H9 (cell line): Measurements from ENCODE around the gene KIF3B. TPM values are rescaled to one million over a fixed set of nuclear protein-coding genes. Genes with fewer than 3 reads are reported as not detected.
"Not testable (repeated sequence)": the region's sequence is repeated elsewhere in the genome, so short reads cannot be mapped to it uniquely, and the experiment has no call there.

ENCODE experiments used
- DNase-seq: peaks from one replicate; pipeline ENCODE4 v3.0.0-alpha.2; 2017
- H2AFZ ChIP-seq: one replicate; pipeline ENCODE4 v1.6.1; 2013; ENCODE audit warnings: mild to moderate bottlenecking, low read length, control low read depth, moderate library complexity
- H2AK5ac ChIP-seq: 2 replicates; pipeline ENCODE4 v1.6.1; 2013; ENCODE audit warnings: low read length, control low read depth, mixed read lengths; ENCODE audit not compliant: insufficient read length
- H2BK120ac ChIP-seq: one replicate; pipeline ENCODE4 v1.6.1; 2013; ENCODE audit warnings: low read depth, mild to moderate bottlenecking, low read length, control low read depth, inconsistent platforms; ENCODE audit not compliant: poor library complexity, severe bottlenecking
- H2BK12ac ChIP-seq: 2 replicates; pipeline ENCODE4 v1.6.1; 2013; ENCODE audit warnings: low read length, control low read depth, mixed read lengths, low read depth; ENCODE audit not compliant: insufficient read length
- H2BK15ac ChIP-seq: 2 replicates; pipeline ENCODE4 v1.6.1; 2013; ENCODE audit warnings: low read depth, low read length, control low read depth
- H2BK20ac ChIP-seq: one replicate; pipeline ENCODE4 v1.6.1; 2013; ENCODE audit warnings: low read depth, mild to moderate bottlenecking, low read length, control low read depth, inconsistent platforms; ENCODE audit not compliant: poor library complexity, severe bottlenecking
- H2BK5ac ChIP-seq: 2 replicates; pipeline ENCODE4 v1.6.1; 2013; ENCODE audit warnings: low read length, control low read depth, mixed read lengths; ENCODE audit not compliant: insufficient read length
- H3K14ac ChIP-seq: 2 replicates; pipeline ENCODE4 v1.6.1; 2013; ENCODE audit warnings: low read length, control low read depth; ENCODE audit not compliant: insufficient read depth
- H3K18ac ChIP-seq: 2 replicates; pipeline ENCODE4 v1.6.1; 2013; ENCODE audit warnings: low read depth, mild to moderate bottlenecking, mixed read lengths, low read length, control low read depth; ENCODE audit not compliant: insufficient read length
- H3K23ac ChIP-seq: 2 replicates; pipeline ENCODE4 v1.6.1; 2013; ENCODE audit warnings: low read length, control low read depth, mixed read lengths, low read depth; ENCODE audit not compliant: insufficient read length
- H3K23me2 ChIP-seq: 2 replicates; pipeline ENCODE4 v1.6.1; 2013; ENCODE audit warnings: low read depth, mild to moderate bottlenecking, mixed read lengths, low read length, control low read depth; ENCODE audit not compliant: insufficient read length, poor library complexity, severe bottlenecking
- H3K27ac ChIP-seq: 2 replicates; pipeline ENCODE4 v1.5.1; 2013; ENCODE audit warnings: low read length, control low read depth, mixed read lengths, low read depth; ENCODE audit not compliant: insufficient read length
- H3K27me3 ChIP-seq: 2 replicates; pipeline ENCODE4 v1.6.1; 2013; ENCODE audit warnings: low read length, control low read depth, inconsistent platforms; ENCODE audit not compliant: insufficient read depth
- H3K4ac ChIP-seq: 2 replicates; pipeline ENCODE4 v1.6.1; 2013; ENCODE audit warnings: low read depth, mild to moderate bottlenecking, control low read depth, inconsistent platforms, low read length, moderate library complexity
- H3K4me1 ChIP-seq: 2 replicates; pipeline ENCODE4 v1.6.1; 2013; ENCODE audit warnings: low read length, control low read depth, inconsistent platforms; ENCODE audit not compliant: insufficient read depth
- H3K4me2 ChIP-seq: 2 replicates; pipeline ENCODE4 v1.6.1; 2013; ENCODE audit warnings: low read length, control low read depth, mixed read lengths; ENCODE audit not compliant: insufficient read length, insufficient read depth
- H3K56ac ChIP-seq: 2 replicates; pipeline ENCODE4 v1.6.1; 2013; ENCODE audit warnings: low read depth, mild to moderate bottlenecking, mixed read lengths, low read length, control low read depth; ENCODE audit not compliant: insufficient read length
- H3K79me1 ChIP-seq: 2 replicates; pipeline ENCODE4 v1.6.1; 2013; ENCODE audit warnings: low read depth, mild to moderate bottlenecking, moderate library complexity, low read length, control low read depth, inconsistent platforms; ENCODE audit not compliant: insufficient read depth, poor library complexity, severe bottlenecking
- H3K79me2 ChIP-seq: 2 replicates; pipeline ENCODE4 v1.6.1; 2013; ENCODE audit warnings: low read length, control low read depth, inconsistent platforms; ENCODE audit not compliant: insufficient read depth
- H3K9ac ChIP-seq: 2 replicates; pipeline ENCODE4 v1.6.1; 2013; ENCODE audit warnings: low read length, control low read depth, mixed read lengths; ENCODE audit not compliant: insufficient read length; ENCODE audit errors: extremely low read depth
- H3K9me3 ChIP-seq: one replicate; pipeline ENCODE4 v1.6.1; 2013; ENCODE audit warnings: low read depth, low read length, inconsistent platforms; ENCODE audit not compliant: control insufficient read depth
- H3T11ph ChIP-seq: one replicate; pipeline ENCODE4 v1.6.1; 2013; ENCODE audit warnings: mild to moderate bottlenecking, low read length, control low read depth, inconsistent platforms
- H4K20me1 ChIP-seq: one replicate; pipeline ENCODE4 v1.6.1; 2013; ENCODE audit not compliant: control insufficient read depth, insufficient read length, insufficient read depth
- H4K5ac ChIP-seq: 2 replicates; pipeline ENCODE4 v1.6.1; 2013; ENCODE audit warnings: low read depth, mild to moderate bottlenecking, mixed read lengths, low read length, control low read depth; ENCODE audit not compliant: insufficient read length
- H4K8ac ChIP-seq: replicated peaks from 2 replicates; pipeline ENCODE4 v1.6.1; 2013; ENCODE audit warnings: low read length, control low read depth, mixed read lengths, low read depth; ENCODE audit not compliant: insufficient read length
- H4K91ac ChIP-seq: 2 replicates; pipeline ENCODE4 v1.6.1; 2013; ENCODE audit warnings: low read depth, mild to moderate bottlenecking, moderate library complexity, mixed read lengths, low read length, control low read depth; ENCODE audit not compliant: insufficient read length
- H3K27ac Mint-ChIP-seq, 3 experiments: 2 replicates in 2 of 3; 3 replicates in 1 of 3; pipeline ENCODE4 v1.8.0; 2020 to 2021; ENCODE audit warnings: mixed read lengths in 3 of 3, mild to moderate bottlenecking in 1 of 3, moderate library complexity in 1 of 3
- H3K27me3 Mint-ChIP-seq: 2 replicates; pipeline ENCODE4 v1.8.0; 2021; ENCODE audit warnings: low read depth, mild to moderate bottlenecking, moderate library complexity, mixed read lengths
- H3K36me3 Mint-ChIP-seq, 3 experiments: 2 replicates in 2 of 3; 3 replicates in 1 of 3; pipeline ENCODE4 v1.8.0; 2020 to 2021; ENCODE audit warnings: low read depth in 3 of 3, mixed read lengths in 3 of 3; ENCODE audit not compliant: insufficient read depth in 1 of 3
- H3K4me1 Mint-ChIP-seq, 2 experiments: 2 replicates each; pipeline ENCODE4 v1.8.0; 2020; ENCODE audit warnings: mixed read lengths in 2 of 2
- H3K4me3 Mint-ChIP-seq, 2 experiments: 2 replicates in 1 of 2; 3 replicates in 1 of 2; pipeline ENCODE4 v1.8.0; 2020 to 2021; ENCODE audit warnings: mild to moderate bottlenecking in 2 of 2, mixed read lengths in 2 of 2, moderate library complexity in 1 of 2
- H3K9me3 Mint-ChIP-seq, 2 experiments: 2 replicates in 1 of 2; 3 replicates in 1 of 2; pipeline ENCODE4 v1.8.0; 2020; ENCODE audit warnings: mild to moderate bottlenecking in 2 of 2, mixed read lengths in 2 of 2, moderate library complexity in 1 of 2
- WGBS: extraction: QIAGEN DNeasy Blood & Tissue Kit; methylation state at CpG from one replicate; pipeline ENCODE4 v1.1.7; 2013; ENCODE audit warnings: missing lambda C conversion rate, low lambda C conversion rate, mixed read lengths; ENCODE audit not compliant: insufficient read length; ENCODE audit errors: extremely low coverage; 5-methylcytosine and 5-hydroxymethylcytosine counted together
- total RNA-seq: library from RNA; stranded (reverse); gene quantifications from 2 replicates; pipeline ENCODE4 v1.2.1, GENCODE V29; 2021

KIF3B gene
- total RNA-seq, 1 experiment from 2014 or later: 29.7 TPM

GRCh38 chr20:32323761-32324160, 46.3 kb downstream of the KIF3B start:
- H3K14ac ChIP-seq, H2AK5ac ChIP-seq, H3T11ph ChIP-seq, H3K23ac ChIP-seq, H2AFZ ChIP-seq, H3K18ac ChIP-seq, H2BK12ac ChIP-seq, H4K8ac ChIP-seq, H4K20me1 ChIP-seq, H3K27me3 Mint-ChIP-seq, H3K9me3 ChIP-seq, H4K91ac ChIP-seq, H3K4me1 ChIP-seq, H3K4ac ChIP-seq, DNase-seq, H3K27me3 ChIP-seq, H2BK120ac ChIP-seq, H3K9ac ChIP-seq, H2BK15ac ChIP-seq, H3K4me1 Mint-ChIP-seq, H2BK5ac ChIP-seq, H3K79me2 ChIP-seq, H3K27ac ChIP-seq, H2BK20ac ChIP-seq, H4K5ac ChIP-seq, H3K56ac ChIP-seq, H3K79me1 ChIP-seq, H3K4me2 ChIP-seq, H3K9me3 Mint-ChIP-seq, H3K4me3 Mint-ChIP-seq, H3K23me2 ChIP-seq, H3K27ac Mint-ChIP-seq: not testable (repeated sequence)
- no CpG with 5 or more reads among the region's 5 CpGs for WGBS
- H3K36me3 Mint-ChIP-seq: peaks cover 6 to 13% (median 13%) of the 10 kb centered on the region in 3 experiments; a peak in 5 of 7 replicates
